ENCODE data around the gene LY6G5C. TPM values are rescaled to one million over a fixed set of nuclear protein-coding genes. Genes with fewer than 3 reads are reported as not detected.

LY6G5C gene
- total and polyA plus RNA-seq, 9 of the 15 experiments (the other 6 are each of a cell fraction or from before 2014, with no cell fraction given): 0.10 to 0.67 (median 0.46) TPM; not detected in 4

DNA sequence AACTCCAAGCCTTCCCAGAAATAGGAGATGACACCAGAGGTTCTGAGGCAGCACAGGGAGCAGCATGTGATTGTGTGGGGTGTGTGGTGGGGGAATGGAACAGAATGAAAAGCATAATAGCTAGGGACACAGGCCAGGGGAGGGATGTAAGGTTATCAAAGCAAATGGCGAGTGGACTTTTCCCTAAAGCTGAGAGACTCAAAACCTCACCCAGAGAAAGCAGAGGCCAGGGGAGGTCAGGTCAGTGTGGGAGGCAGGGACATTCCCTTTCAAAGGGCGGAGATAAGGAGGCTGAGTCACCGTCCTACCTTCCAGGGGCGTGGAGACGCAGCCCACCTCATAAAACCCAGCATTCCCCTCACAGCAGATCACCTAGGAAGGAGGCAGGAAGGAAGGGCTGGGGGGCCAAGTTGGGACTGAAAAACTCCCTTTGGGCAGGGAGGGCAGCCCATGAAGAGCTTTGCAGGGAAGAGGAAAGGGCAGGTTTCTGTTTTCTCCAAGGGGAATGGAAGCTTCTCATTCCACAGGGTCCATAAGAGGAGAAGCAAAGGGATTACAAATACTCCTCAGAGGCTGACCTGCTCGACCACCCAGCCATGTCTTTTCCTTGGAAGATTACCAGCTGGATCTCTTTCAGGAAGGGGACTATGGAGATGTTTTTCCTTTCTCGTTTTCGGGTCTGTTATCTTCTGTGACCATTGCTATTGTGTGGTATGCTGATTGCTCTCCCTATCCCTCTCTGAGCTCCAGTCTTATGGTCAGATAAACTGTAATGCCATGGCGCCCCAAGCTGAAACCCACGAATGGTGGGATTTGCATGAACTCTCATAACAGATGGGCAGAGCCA is 9.6 kb upstream of the LY6G5C start (continued):
- TF ChIP-seq ZNF76 (CRISPR knock-in tag; IDR thresholded peaks at IDR 0.05; ENCODE audit: borderline replicate concordance) (no peak), PHTF2 (CRISPR knock-in tag; IDR thresholded peaks at IDR 0.05) (peak; percentile 30; the same call in 1 of the 2 replicates), HMGN3 (IDR thresholded peaks at IDR 0.05; ENCODE audit: borderline replicate concordance, extremely low read depth, insufficient read length, low read depth, low read length) (peak; percentile 63), HLTF (IDR thresholded peaks at IDR 0.05) (peak; percentile 51; the same call in 1 of the 2 replicates), FOXK1 (CRISPR knock-in tag; IDR thresholded peaks at IDR 0.05; ENCODE audit: borderline replicate concordance) (peak; percentile 56; the same call in 1 of the 2 replicates), RHOXF2B (CRISPR knock-in tag; conservative IDR thresholded peaks at IDR 0.05) (peak; percentile 21; the same call in 1 of the 2 replicates), KLF1 (tag; IDR thresholded peaks at IDR 0.05) (peak; percentile 78; the same call in 1 of the 2 replicates), DPF2 (IDR thresholded peaks at IDR 0.05) (peak; percentile 100), COPS2 (conservative IDR thresholded peaks at IDR 0.05) (no peak), ETV1 (tag; conservative IDR thresholded peaks at IDR 0.05; ENCODE audit: low read depth) (peak; percentile 53), TAL1 (IDR thresholded peaks at IDR 0.05) (peak; percentile 91), EP400 (IDR thresholded peaks at IDR 0.05) (peak; percentile 78), NCOA2 (IDR thresholded peaks at IDR 0.05; ENCODE audit: partially characterized antibody in 2 of 2) (no peak)
- TF ChIP-seq, protein P1, sequence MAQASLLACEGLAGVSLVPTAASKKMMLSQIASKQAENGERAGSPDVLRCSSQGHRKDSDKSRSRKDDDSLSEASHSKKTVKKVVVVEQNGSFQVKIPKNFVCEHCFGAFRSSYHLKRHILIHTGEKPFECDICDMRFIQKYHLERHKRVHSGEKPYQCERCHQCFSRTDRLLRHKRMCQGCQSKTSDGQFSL (CRISPR knock-in tag; IDR thresholded peaks at IDR 0.05): peak; percentile 20; the same call in 1 of the 2 replicates
- TF ChIP-seq, protein P1 (tag; IDR thresholded peaks at IDR 0.05): no peak
- TF ChIP-seq, protein P2, sequence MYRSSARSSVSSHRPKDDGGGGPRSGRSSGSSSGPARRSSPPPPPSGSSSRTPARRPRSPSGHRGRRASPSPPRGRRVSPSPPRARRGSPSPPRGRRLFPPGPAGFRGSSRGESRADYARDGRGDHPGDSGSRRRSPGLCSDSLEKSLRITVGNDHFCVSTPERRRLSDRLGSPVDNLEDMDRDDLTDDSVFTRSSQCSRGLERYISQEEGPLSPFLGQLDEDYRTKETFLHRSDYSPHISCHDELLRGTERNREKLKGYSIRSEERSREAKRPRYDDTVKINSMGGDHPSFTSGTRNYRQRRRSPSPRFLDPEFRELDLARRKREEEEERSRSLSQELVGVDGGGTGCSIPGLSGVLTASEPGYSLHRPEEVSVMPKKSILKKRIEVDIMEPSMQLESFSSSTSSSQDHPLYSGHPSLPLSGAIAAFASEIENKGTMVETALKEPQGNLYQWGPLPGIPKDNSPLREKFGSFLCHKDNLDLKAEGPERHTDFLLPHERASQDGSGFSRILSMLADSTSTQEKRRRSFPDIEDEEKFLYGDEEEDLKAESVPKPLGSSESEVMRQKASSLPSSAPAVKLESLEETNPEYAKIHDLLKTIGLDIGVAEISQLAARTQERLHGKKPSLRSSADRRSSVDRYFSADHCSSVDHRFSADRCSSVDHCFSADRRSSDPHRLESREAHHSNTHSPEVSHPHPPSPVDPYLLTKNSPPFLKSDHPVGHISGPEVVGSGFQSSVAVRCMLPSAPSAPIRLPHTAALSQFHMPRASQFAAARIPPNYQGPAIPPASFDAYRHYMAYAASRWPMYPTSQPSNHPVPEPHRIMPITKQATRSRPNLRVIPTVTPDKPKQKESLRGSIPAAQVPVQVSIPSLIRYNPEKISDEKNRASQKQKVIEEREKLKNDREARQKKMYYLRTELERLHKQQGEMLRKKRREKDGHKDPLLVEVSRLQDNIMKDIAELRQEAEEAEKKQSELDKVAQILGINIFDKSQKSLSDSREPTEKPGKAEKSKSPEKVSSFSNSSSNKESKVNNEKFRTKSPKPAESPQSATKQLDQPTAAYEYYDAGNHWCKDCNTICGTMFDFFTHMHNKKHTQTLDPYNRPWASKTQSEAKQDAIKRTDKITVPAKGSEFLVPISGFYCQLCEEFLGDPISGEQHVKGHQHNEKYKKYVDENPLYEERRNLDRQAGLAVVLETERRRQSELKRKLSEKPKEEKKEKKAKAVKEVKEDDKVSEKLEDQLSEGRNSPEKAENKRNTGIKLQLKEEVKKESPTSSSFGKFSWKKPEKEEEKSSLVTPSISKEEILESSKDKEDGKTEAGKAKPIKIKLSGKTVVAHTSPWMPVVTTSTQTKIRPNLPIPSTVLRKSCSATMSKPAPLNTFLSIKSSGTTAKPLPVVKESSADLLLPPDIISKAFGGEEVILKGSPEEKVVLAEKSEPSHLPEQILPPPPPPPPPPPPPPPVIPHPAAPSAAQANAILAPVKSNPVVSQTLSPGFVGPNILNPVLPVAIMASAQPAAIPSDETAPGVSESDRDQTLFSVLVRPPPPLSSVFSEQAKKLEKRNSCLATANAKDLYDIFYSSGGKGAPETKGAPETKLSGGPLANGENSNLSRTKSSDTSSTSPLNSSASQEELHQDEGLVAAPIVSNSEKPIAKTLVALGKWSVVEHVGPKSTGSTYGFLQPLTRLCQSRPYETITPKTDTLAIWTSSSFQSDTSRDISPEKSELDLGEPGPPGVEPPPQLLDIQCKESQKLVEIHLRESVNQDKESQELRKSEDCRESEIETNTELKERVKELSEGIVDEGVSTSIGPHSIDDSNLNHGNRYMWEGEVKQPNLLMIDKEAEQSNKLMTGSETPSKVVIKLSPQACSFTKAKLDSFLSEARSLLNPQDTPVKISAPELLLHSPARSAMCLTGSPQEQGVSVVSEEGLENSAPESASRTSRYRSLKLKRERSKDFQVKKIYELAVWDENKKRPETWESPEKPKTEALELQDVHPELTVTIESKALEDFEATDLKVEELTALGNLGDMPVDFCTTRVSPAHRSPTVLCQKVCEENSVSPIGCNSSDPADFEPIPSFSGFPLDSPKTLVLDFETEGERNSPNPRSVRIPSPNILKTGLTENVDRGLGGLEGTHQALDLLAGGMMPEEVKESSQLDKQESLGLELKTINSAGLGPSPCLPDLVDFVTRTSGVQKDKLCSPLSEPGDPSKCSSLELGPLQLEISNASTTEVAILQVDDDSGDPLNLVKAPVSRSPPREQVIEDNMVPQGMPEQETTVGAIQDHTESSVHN (IDR thresholded peaks at IDR 0.05; ENCODE audit: borderline replicate concordance in 1 of 2, low read depth in 1 of 2): peak in 1 of 2 experiments; percentile 31; a peak in 1 of 4 replicates
- TF ChIP-seq, protein P3, sequence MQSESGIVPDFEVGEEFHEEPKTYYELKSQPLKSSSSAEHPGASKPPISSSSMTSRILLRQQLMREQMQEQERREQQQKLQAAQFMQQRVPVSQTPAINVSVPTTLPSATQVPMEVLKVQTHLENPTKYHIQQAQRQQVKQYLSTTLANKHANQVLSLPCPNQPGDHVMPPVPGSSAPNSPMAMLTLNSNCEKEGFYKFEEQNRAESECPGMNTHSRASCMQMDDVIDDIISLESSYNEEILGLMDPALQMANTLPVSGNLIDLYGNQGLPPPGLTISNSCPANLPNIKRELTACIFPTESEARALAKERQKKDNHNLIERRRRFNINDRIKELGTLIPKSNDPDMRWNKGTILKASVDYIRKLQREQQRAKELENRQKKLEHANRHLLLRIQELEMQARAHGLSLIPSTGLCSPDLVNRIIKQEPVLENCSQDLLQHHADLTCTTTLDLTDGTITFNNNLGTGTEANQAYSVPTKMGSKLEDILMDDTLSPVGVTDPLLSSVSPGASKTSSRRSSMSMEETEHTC (IDR thresholded peaks at IDR 0.05): no peak; the same call in 1 of the 2 replicates
